GM20000 (cell line): ENCODE results near the gene LPCAT2.

ENCODE experiments used
- DNase-seq: peaks from one replicate; pipeline ENCODE4 v3.0.0; 2012; ENCODE audit warnings: low spot score
- TF ChIP-seq, protein P1 (sequence below): IDR thresholded peaks from 2 replicates; pipeline ENCODE4 v1.5.1; 2012; ENCODE audit warnings: mild to moderate bottlenecking, control low read depth; ENCODE audit errors: extremely low read depth, missing control alignments

Gene LPCAT2

DNA sequence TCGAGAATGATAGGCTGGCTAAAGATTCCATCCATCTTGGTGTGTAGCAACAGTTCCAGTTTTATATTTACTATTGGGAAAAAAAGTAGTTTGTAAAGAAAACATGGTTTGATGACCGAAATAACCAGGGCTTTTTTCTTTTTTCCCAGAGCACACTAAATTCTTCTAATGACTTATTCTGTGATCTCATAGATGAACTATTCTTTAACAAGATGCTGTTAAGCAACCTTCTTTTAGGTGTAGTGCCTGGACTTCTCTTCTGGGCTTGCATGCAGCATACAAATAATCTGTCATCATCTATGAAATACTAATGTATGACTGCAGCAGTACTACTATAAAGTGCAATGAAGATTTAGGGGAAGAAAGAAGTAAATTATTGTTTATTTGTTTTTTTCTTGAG lies 46.6 kb downstream of the LPCAT2 start:
- TF ChIP-seq, protein P1, sequence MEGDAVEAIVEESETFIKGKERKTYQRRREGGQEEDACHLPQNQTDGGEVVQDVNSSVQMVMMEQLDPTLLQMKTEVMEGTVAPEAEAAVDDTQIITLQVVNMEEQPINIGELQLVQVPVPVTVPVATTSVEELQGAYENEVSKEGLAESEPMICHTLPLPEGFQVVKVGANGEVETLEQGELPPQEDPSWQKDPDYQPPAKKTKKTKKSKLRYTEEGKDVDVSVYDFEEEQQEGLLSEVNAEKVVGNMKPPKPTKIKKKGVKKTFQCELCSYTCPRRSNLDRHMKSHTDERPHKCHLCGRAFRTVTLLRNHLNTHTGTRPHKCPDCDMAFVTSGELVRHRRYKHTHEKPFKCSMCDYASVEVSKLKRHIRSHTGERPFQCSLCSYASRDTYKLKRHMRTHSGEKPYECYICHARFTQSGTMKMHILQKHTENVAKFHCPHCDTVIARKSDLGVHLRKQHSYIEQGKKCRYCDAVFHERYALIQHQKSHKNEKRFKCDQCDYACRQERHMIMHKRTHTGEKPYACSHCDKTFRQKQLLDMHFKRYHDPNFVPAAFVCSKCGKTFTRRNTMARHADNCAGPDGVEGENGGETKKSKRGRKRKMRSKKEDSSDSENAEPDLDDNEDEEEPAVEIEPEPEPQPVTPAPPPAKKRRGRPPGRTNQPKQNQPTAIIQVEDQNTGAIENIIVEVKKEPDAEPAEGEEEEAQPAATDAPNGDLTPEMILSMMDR: no peak
- DNase-seq: no peak

DNA sequence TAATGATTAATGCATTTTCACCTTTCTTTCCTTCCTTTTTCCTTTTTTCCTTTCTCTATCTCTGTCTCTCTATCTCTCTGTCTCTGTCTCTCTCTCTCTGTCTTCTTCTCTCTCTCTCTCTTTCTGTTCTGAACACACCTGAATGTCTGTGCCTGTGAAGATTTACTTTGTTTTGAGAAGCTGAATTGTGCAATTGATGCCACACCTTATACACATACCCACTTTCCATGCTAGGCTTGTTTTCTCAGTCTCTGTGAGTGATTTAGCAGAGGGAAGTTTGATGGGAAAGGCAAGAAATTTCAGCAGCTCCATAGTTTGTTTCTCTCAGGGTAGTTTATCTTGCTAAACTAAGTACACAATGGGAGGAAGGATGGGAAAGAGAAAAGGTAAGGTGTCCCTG lies 48.3 kb downstream of the LPCAT2 start:
- TF ChIP-seq, protein P1: no peak
- no peak for DNase-seq

DNA sequence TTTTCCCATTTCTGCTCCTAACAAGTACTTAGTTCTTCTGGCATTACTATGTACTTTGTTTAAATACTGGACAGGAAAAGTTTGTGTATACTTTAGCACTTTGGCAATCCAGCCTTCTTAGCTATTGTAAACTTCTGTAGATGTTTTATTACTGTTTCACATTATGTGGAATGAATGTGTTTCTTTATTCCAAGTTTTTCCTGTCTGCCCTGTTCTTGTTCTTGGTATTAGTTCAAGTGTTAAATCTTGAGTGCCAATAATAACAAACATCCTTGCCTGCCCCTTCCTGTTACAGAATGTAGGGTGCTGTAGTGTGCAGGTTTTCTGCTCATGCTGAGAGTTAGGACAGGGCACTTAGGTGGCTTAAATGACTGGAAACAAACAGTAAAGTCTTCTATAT lies 50.4 kb downstream of the LPCAT2 start:
- DNase-seq: no peak

DNA sequence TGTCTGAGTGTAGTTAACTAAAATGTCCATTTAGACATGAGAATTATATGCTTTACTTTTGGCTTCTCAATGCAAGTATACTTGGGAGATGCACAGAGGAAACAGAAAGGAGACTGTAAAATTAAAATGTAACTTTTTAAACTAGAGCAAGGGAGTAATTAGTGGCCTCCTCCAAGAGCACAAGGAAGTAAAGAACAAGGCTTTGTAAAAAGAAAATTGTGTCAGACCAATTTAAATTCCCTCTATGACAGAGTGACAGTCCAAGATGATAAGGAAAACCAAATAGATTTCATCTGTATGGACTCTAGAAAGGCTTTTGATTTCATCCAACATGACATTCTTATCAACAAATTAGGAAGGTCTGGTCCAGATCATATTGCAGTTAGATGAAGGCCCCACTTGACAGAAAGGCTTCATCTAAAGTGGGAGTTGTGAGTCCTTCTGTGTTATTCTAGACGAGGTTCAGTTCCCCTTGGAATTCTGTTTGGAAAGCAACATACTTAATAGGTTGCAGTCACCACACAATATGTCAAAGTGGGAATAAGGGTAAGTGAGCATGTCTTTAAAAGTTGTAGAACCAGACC lies 51.2 kb downstream of the LPCAT2 start:
- no peak for DNase-seq
- TF ChIP-seq, protein P1: no peak

More for the DNA sequence above, 50.4 kb downstream of the LPCAT2 start:
- TF ChIP-seq, protein P1: no peak

DNA sequence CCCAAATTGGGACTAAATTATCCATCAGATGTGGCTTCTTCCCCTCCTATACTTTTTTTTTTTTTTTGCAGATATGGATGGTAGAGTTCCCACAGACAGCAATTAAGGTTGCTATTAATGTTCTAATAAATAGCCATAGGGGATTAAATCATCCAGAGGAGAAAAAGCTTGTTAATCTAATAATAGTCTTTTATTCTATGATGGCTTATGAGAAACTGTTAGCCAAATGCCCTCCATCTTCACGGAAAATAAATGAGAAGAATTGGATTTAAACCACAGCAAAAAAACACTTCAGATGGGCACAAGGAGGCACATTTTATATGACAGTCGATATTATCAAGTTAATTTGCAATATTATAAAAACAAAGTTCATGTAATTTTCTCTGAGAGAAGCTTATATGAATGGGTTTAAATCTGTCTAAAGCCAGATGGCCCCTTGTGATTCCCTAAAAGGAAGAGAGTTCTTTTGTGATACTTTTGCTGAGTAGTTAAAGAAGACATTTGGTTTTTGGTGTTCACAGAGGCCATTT lies 52.5 kb downstream of the LPCAT2 start:
- TF ChIP-seq, protein P1: no peak
- no peak for DNase-seq

DNA sequence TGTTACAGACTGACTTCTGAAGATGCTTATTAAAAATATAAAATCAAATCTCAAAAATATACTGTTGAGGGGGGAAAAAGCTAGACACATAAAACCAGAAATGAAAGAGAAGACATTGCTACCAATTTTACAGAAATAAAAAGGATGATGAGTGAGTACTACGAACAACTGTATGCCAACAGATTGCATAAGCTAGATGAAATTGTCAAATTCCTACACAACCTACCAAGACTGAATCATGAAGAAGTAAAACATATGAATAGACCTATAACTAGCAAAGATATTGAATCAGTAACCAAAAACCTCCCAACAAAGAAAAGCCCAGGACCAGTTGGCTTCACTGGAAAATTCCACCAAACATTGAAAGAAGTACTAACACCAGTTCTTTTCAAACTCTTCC lies 54.1 kb downstream of the LPCAT2 start:
- DNase-seq: no peak
- TF ChIP-seq, protein P1: no peak

DNA sequence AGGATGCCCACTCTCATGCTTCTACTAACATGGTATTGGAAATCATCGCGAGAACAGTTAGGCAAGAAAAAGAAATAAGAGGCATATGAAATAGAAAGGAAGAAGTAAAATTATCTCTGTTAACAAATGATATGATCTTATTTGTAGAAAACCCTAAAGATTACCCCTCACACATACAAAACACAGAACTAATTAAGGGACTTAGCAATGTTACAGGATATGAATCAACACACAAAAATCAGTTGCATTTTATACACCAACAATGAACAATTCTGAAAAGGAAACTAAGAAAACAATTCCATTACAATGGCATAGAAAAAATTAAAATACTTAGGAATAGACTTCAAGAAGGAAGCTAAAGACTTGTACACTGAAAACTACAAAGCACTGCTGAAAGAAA lies 54.9 kb downstream of the LPCAT2 start:
- DNase-seq: no peak
- TF ChIP-seq, protein P1: no peak
